GM18951 (cell line): ENCODE data around the gene NPM3.
"Not testable (repeated sequence)": the region's sequence is repeated elsewhere in the genome, so short reads cannot be mapped to it uniquely, and the experiment has no call there.

ENCODE experiments used
- POLR2A ChIP-seq: IDR thresholded peaks from 4 replicates; pipeline ENCODE4 v1.6.1; 2011; ENCODE audit warnings: mild to moderate bottlenecking; ENCODE audit not compliant: insufficient read length, insufficient read depth; ENCODE audit errors: extremely low read depth
- in situ Hi-C: fragments of 300-500 bp; cut with MboI; formaldehyde crosslinking; loops from one replicate; pipeline ENCODE4 v1.12.0; 2022; ENCODE audit warnings: low sequenced_read_pairs, mixed read lengths, inconsistent platforms; ENCODE audit not compliant: unreplicated experiment

The NPM3 gene

GRCh38 chr10:101818119-101818871 is 35.0 kb upstream of the NPM3 start, which contains the start of gene OGA:
Gene OGA, minus strand, starts transcription at chr10:101818444. Its CDS starts 422 bp downstream, at chr10:101818022.
- in situ Hi-C loops = no loop called here
- peak; percentile 94 for TF ChIP-seq POLR2A

- in situ Hi-C loops = no loop called here
Observed at GRCh38 chr10:101817337-101818118, 34.3 kb upstream of the NPM3 start.

GRCh38 chr10:101816913-101817336 is 33.7 kb upstream of the NPM3 start:
- in situ Hi-C loops = no loop called here
- TF ChIP-seq POLR2A = no peak

More at GRCh38 chr10:101817337-101818118, 34.3 kb upstream of the NPM3 start:
- no peak for TF ChIP-seq POLR2A

GRCh38 chr10:101816376-101816775 is 33.1 kb upstream of the NPM3 start:
- TF ChIP-seq POLR2A = no peak
- in situ Hi-C loops = no loop called here

- in situ Hi-C loops = no loop called here
- TF ChIP-seq POLR2A = no peak
Observed at GRCh38 chr10:101814466-101815071, 31.3 kb upstream of the NPM3 start.

GRCh38 chr10:101812606-101813005 is 29.4 kb upstream of the NPM3 start:
- no peak for TF ChIP-seq POLR2A
- in situ Hi-C loops = no loop called here

GRCh38 chr10:101807158-101807557 is 23.9 kb upstream of the NPM3 start:
- in situ Hi-C loops = no loop called here
- TF ChIP-seq POLR2A = no peak

GRCh38 chr10:101803511-101803910 is 20.3 kb upstream of the NPM3 start:
- in situ Hi-C loops = no loop called here

GRCh38 chr10:101797403-101798059 is 14.3 kb upstream of the NPM3 start:
- TF ChIP-seq POLR2A = no peak

More at GRCh38 chr10:101803511-101803910, 20.3 kb upstream of the NPM3 start:
- no peak for TF ChIP-seq POLR2A

GRCh38 chr10:101793526-101793925 is 10.3 kb upstream of the NPM3 start:
- TF ChIP-seq POLR2A = no peak
- in situ Hi-C loops = no loop called here

More at GRCh38 chr10:101797403-101798059, 14.3 kb upstream of the NPM3 start:
- in situ Hi-C loops = no loop called here

- in situ Hi-C loops = no loop called here
- no peak for TF ChIP-seq POLR2A
Observed at GRCh38 chr10:101789686-101790085, 6.4 kb upstream of the NPM3 start.

- in situ Hi-C loops = not testable (repeated sequence)
Observed at GRCh38 chr10:101789231-101789630, 6.0 kb upstream of the NPM3 start.

- no peak for TF ChIP-seq POLR2A
- in situ Hi-C loops = no loop called here
Observed at GRCh38 chr10:101785801-101786200, 2.6 kb upstream of the NPM3 start.
